Peyer's patch (tissue), 4 donors: ENCODE data around the gene RERG.

Source experiments
- POLR2A ChIP-seq, 2 donors: fragments of 450-650 bp; IDR thresholded peaks; one replicate each; pipeline ENCODE4 v1.5.1; 2017; ENCODE audit warnings: antibody characterized with exemption in 2 of 2, mild to moderate bottlenecking in 2 of 2, moderate library complexity in 2 of 2
- TF ChIP-seq, protein P1 (sequence below), 6 experiments: fragments of 450-650 bp in 4 of 6; fragments of 200-600 bp in 2 of 6; sonication (generic) in 1 of 6; IDR thresholded peaks; one replicate each; pipeline ENCODE4 v1.5.1; 2017 to 2019; ENCODE audit warnings: antibody characterized with exemption in 6 of 6, mild to moderate bottlenecking in 3 of 6, moderate library complexity in 1 of 6

DNA sequence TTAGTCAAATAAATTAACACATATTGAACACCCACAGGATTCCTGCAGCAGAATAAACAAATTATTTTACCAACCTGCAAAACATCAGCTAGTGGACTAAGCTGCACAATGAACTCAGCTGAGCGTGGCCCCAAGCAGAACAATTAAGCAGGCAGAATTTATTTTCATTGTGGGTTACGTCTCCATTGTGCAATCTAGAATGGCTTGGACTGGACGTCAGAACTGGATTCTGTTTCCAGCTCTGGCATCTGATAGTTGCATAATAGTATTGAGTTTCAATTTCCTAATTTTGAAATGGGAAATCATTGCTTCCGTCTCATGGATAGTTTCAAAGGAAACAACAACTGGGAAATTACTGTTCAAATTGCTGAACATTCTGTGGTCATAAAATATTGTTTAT lies 35.5 kb upstream of the RERG start:
- TF ChIP-seq, protein P1, sequence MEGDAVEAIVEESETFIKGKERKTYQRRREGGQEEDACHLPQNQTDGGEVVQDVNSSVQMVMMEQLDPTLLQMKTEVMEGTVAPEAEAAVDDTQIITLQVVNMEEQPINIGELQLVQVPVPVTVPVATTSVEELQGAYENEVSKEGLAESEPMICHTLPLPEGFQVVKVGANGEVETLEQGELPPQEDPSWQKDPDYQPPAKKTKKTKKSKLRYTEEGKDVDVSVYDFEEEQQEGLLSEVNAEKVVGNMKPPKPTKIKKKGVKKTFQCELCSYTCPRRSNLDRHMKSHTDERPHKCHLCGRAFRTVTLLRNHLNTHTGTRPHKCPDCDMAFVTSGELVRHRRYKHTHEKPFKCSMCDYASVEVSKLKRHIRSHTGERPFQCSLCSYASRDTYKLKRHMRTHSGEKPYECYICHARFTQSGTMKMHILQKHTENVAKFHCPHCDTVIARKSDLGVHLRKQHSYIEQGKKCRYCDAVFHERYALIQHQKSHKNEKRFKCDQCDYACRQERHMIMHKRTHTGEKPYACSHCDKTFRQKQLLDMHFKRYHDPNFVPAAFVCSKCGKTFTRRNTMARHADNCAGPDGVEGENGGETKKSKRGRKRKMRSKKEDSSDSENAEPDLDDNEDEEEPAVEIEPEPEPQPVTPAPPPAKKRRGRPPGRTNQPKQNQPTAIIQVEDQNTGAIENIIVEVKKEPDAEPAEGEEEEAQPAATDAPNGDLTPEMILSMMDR (IDR thresholded peaks at IDR 0.05): no peak
- no peak for TF ChIP-seq POLR2A (IDR thresholded peaks at IDR 0.05)
